Activated naive CD8-positive, alpha-beta T cell (primary cell): ENCODE measurements around the gene PPP4R4.
"Not testable (repeated sequence)": the region's sequence is repeated elsewhere in the genome, so short reads cannot be mapped to it uniquely, and the experiment has no call there.

Experiments used
- H3K27ac Mint-ChIP-seq: one replicate; pipeline ENCODE4 v1.8.0; 2021; ENCODE audit warnings: mixed read lengths
- H3K27me3 Mint-ChIP-seq: one replicate; pipeline ENCODE4 v1.8.0; 2021; ENCODE audit warnings: mixed read lengths
- H3K36me3 Mint-ChIP-seq: one replicate; pipeline ENCODE4 v1.8.0; 2021; ENCODE audit warnings: mixed read lengths
- H3K4me1 Mint-ChIP-seq: one replicate; pipeline ENCODE4 v1.8.0; 2021; ENCODE audit warnings: low read depth, mixed read lengths
- H3K4me3 Mint-ChIP-seq: one replicate; pipeline ENCODE4 v1.8.0; 2021; ENCODE audit warnings: mild to moderate bottlenecking, mixed read lengths
- H3K9me3 Mint-ChIP-seq: one replicate; pipeline ENCODE4 v1.8.0; 2021; ENCODE audit warnings: low read depth, mixed read lengths

The PPP4R4 gene

DNA sequence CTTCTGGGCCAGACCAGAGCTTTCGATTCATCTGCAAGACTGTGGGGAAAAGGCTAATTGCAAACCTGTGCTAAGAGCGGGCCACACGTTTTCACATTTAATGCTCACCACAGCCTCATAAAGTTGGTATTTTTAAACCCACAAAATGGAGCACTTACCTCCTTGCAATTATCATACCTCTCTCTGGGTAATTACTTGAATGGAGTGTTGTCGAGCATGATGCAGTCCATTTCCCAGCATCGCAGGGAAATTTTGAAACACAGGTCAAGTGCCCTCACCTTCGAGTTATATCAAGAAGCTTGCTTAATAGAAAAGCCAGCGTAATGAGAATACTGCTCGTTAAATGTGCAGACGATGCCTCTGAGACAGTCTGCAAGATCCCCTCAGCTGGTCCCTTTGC, 35.9 kb upstream of the PPP4R4 start:
- Mint-ChIP-seq H3K9me3 (peaks cover 10% of the 10 kb centered on the region), H3K27me3 (peaks cover 2% of the 10 kb centered on the region), H3K4me3 (no peak overlapping the region), H3K36me3 (no peaks in the 10 kb centered on the region), H3K4me1 (peaks cover 3% of the 10 kb centered on the region), H3K27ac (no peak overlapping the region)

DNA sequence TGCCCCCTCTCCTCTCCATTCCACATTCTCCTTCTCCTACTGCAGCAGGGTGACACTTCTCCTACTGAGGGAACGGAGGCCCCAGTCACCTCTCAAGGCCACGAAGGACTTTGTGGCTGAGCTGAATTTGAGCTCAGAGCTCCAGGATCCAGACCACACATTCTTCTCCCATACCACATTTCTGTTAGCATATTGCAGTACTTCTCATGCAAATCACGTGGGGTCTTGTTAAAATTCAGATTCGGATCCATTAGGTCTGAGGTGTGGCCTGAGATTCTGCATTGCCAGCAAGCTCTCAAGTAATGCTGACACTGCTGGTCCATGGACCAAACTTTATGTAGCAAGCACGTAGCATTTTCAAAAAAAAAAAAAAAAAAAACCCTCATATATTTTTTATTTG, 35.1 kb upstream of the PPP4R4 start:
- Mint-ChIP-seq H3K9me3 (peaks cover 10% of the 10 kb centered on the region), H3K4me3 (no peak overlapping the region), H3K27me3 (peaks cover 2% of the 10 kb centered on the region), H3K36me3 (no peaks in the 10 kb centered on the region), H3K27ac (no peak overlapping the region), H3K4me1 (peaks cover 3% of the 10 kb centered on the region)

DNA sequence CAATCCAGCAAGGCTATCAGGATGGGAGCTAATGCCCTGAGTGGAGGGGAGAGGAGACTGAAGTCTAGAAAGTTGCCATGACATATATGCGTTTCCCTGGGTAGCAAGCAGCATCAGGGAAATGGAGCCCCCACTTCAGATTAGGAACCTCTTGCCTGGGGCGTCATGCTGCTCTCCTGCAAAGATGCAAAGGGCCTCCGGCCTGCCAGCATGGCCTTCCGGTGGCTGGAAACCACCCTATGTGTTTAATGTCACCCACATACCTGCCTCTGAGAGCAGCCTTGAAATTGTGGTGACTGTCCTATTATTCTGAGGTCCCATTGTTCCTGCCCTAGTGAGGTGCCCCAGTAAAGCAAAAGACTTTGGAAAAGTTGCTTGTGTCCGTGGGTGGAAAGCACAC, 34.7 kb upstream of the PPP4R4 start:
- Mint-ChIP-seq H3K9me3 (peaks cover 10% of the 10 kb centered on the region), H3K4me1 (peaks cover 3% of the 10 kb centered on the region), H3K36me3 (no peaks in the 10 kb centered on the region), H3K4me3 (no peak overlapping the region), H3K27ac (no peak overlapping the region), H3K27me3 (peaks cover 2% of the 10 kb centered on the region)

GRCh38 chr14:94142247-94142646, 31.9 kb upstream of the PPP4R4 start:
- no peaks in the 10 kb centered on the region for H3K9me3 Mint-ChIP-seq
- H3K36me3 Mint-ChIP-seq = no peaks in the 10 kb centered on the region
- no peak overlapping the region for H3K27ac Mint-ChIP-seq
- H3K4me3 Mint-ChIP-seq = no peak overlapping the region
- peaks cover 12% of the 10 kb centered on the region for H3K4me1 Mint-ChIP-seq
- no peaks in the 10 kb centered on the region for H3K27me3 Mint-ChIP-seq

GRCh38 chr14:94142836-94143235, 31.3 kb upstream of the PPP4R4 start:
- peaks cover 13% of the 10 kb centered on the region for H3K4me1 Mint-ChIP-seq
- H3K27ac Mint-ChIP-seq = no peak overlapping the region
- no peaks in the 10 kb centered on the region for H3K9me3 Mint-ChIP-seq
- H3K36me3 Mint-ChIP-seq = no peaks in the 10 kb centered on the region
- no peaks in the 10 kb centered on the region for H3K27me3 Mint-ChIP-seq
- no peak overlapping the region for H3K4me3 Mint-ChIP-seq

DNA sequence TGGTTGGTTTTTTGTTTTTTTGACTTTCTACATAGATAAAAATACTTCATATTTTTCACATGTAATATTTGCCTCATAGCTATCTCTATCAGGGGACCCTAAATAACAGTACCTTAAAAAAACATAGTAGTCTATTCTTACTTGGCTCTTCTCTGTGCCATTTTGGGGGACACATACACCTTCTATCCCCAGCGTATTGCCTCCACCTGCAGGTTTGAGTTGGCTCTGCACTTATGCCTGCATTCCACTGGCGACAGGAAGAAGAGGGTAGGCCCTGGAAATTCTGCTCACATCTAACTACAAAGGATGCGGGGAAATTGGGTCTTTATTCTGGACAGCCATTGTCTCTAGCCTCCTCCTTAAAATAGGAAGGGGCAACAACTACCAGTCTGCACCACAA, 30.9 kb upstream of the PPP4R4 start:
- no peaks in the 10 kb centered on the region for H3K9me3 Mint-ChIP-seq
- H3K27ac Mint-ChIP-seq = no peak overlapping the region
- no peak overlapping the region for H3K4me3 Mint-ChIP-seq

GRCh38 chr14:94143711-94144110, 30.4 kb upstream of the PPP4R4 start:
- Mint-ChIP-seq H3K27me3 (no peaks in the 10 kb centered on the region), H3K9me3 (no peaks in the 10 kb centered on the region), H3K36me3 (no peaks in the 10 kb centered on the region), H3K27ac (no peak overlapping the region), H3K4me1 (peaks cover 13% of the 10 kb centered on the region), H3K4me3 (no peak overlapping the region)

More for the DNA sequence above, 30.9 kb upstream of the PPP4R4 start:
- no peaks in the 10 kb centered on the region for H3K36me3 Mint-ChIP-seq
- H3K4me1 Mint-ChIP-seq = peaks cover 13% of the 10 kb centered on the region
- H3K27me3 Mint-ChIP-seq = no peaks in the 10 kb centered on the region

GRCh38 chr14:94144765-94145164, 29.4 kb upstream of the PPP4R4 start:
- H3K36me3 Mint-ChIP-seq = no peaks in the 10 kb centered on the region
- H3K4me1 Mint-ChIP-seq = peaks cover 13% of the 10 kb centered on the region
- H3K4me3 Mint-ChIP-seq = no peak overlapping the region
- no peaks in the 10 kb centered on the region for H3K9me3 Mint-ChIP-seq
- H3K27me3 Mint-ChIP-seq = no peaks in the 10 kb centered on the region
- H3K27ac Mint-ChIP-seq = no peak overlapping the region

- Mint-ChIP-seq H3K27me3 (no peaks in the 10 kb centered on the region), H3K4me1 (peaks cover 13% of the 10 kb centered on the region), H3K27ac (no peak overlapping the region), H3K9me3 (no peaks in the 10 kb centered on the region), H3K4me3 (no peak overlapping the region), H3K36me3 (no peaks in the 10 kb centered on the region)
These were observed 28.1 kb upstream of the PPP4R4 start for GRCh38 chr14:94145902-94146527.

- Mint-ChIP-seq H3K27me3 (peaks cover 8% of the 10 kb centered on the region), H3K4me1 (peaks cover 6% of the 10 kb centered on the region), H3K9me3 (no peaks in the 10 kb centered on the region), H3K36me3 (no peaks in the 10 kb centered on the region), H3K27ac (no peak overlapping the region), H3K4me3 (no peak overlapping the region)
These were observed 21.4 kb upstream of the PPP4R4 start for GRCh38 chr14:94152676-94153075.

DNA sequence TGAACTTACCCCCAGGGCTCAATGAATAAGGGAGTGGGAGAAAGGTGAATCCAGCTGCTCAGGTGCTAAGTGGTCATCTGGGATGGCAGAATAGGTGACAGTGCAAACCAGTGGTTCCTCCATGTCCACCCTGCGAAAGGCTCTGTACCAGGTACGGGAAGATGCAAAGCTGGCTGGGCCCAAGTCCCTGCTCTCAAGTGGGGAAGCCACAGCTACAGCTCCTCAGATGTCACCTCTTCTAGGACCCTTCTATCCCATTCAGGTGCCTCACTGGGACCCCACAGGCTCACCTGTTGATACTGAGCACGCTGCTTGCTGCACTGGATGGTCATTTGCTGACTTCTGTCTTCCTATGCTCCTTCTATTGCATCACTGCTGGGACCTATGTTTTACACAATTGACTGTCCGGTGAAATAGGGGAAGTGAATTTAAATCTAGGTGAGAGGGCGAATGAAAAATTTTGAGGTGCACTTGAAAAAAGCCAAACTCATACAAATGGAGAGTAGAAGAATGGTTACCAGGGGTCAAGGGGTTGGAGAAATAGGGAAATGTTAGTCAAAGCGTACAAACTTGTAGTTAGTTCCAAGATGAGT, 20.3 kb upstream of the PPP4R4 start:
- H3K27ac Mint-ChIP-seq = peak overlapping the region; percentile 5
- H3K4me1 Mint-ChIP-seq = peaks cover 18% of the 10 kb centered on the region
- H3K36me3 Mint-ChIP-seq = no peaks in the 10 kb centered on the region
- peaks cover 8% of the 10 kb centered on the region for H3K27me3 Mint-ChIP-seq
- H3K9me3 Mint-ChIP-seq = no peaks in the 10 kb centered on the region
- H3K4me3 Mint-ChIP-seq = no peak overlapping the region

GRCh38 chr14:94156143-94156542, 18.0 kb upstream of the PPP4R4 start:
- H3K4me1 Mint-ChIP-seq = peaks cover 37% of the 10 kb centered on the region
- H3K4me3 Mint-ChIP-seq, H3K27me3 Mint-ChIP-seq, H3K9me3 Mint-ChIP-seq, H3K27ac Mint-ChIP-seq, H3K36me3 Mint-ChIP-seq: not testable (repeated sequence)

DNA sequence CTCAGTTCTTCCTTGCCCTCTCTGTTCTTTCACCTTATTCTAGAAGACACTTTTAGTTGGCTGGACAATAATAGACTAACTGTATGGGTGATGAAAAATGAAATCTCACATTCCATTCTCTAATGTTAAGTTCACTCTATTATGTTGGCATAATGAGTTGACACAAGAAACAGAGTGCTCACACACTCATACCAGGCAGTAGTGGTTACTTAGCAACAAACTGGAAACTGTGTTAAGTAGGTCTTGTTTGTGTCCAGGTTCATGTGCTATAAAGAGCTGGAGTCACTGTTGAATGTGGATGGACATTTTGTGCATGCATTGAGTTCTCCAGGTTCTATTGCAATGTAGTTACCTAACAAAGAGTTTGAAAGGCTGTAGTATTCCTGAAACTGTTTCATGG, 16.9 kb upstream of the PPP4R4 start:
- no peak overlapping the region for H3K27ac Mint-ChIP-seq
- peaks cover 7% of the 10 kb centered on the region for H3K27me3 Mint-ChIP-seq
- H3K4me1 Mint-ChIP-seq = peaks cover 46% of the 10 kb centered on the region
- no peak overlapping the region for H3K4me3 Mint-ChIP-seq
- H3K9me3 Mint-ChIP-seq = no peaks in the 10 kb centered on the region
- no peaks in the 10 kb centered on the region for H3K36me3 Mint-ChIP-seq

DNA sequence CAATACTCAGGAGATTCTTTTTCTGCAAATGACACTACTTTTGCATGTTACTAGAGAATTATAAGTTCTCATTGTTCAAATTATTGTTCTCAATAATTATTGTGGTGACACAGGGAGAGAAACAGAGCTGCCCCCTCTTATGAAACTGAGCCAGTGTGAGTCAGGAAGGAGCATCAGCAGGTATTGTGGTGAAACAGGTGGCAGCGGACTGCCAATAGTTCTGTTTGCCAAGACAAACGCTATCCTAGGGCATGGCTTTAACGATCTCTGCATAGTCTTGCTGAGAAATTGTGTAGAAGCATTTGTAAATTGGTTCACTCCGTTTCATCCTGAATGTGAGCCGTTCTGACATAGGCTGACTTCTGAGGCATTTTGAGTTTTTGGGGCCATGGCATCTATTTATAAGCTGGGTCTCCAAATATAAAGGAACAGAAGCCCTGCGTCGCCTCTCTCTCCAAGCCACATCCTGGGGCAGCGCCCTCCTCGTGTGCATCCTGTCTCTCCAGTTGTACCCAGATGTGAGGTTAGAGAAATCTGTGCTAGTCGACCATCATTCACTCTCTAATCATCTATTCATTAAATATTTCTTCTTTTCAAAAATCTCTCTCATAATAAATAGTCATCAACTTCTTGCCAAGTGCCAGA, 15.8 kb upstream of the PPP4R4 start:
- Mint-ChIP-seq H3K9me3 (no peaks in the 10 kb centered on the region), H3K27ac (peak overlapping the region; percentile 55), H3K4me1 (peaks cover 52% of the 10 kb centered on the region), H3K27me3 (peaks cover 1% of the 10 kb centered on the region), H3K4me3 (peak overlapping the region; percentile 22), H3K36me3 (no peaks in the 10 kb centered on the region)

- Mint-ChIP-seq H3K36me3 (no peaks in the 10 kb centered on the region), H3K27me3 (no peaks in the 10 kb centered on the region), H3K4me3 (no peak overlapping the region), H3K27ac (peak overlapping the region; percentile 4), H3K4me1 (peaks cover 64% of the 10 kb centered on the region), H3K9me3 (no peaks in the 10 kb centered on the region)
These were observed 13.1 kb upstream of the PPP4R4 start for GRCh38 chr14:94161058-94161457.

DNA sequence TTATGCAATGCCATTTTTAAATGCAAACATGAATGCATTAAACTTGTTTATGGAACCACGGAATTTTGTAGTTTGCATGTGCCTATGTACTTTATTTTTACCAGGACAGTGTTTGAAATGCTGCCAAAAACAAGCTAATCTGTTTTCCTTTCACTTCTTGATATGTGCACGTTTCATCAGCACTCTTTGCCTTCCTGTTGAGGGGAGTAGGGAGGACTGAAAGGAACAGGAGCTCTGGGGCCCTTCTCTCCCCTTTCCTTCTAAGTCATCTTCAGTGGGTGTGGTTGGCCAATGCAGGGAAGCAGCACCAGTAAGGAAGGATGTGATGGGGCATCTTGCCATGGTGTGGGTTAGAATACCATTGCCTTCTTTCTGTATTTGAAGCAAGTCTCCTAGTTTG, 12.1 kb upstream of the PPP4R4 start:
- Mint-ChIP-seq H3K4me1 (peaks cover 63% of the 10 kb centered on the region), H3K27me3 (no peaks in the 10 kb centered on the region), H3K36me3 (no peaks in the 10 kb centered on the region), H3K27ac (no peak overlapping the region), H3K4me3 (no peak overlapping the region), H3K9me3 (no peaks in the 10 kb centered on the region)
